ENCODE data around the gene C17orf114.
A peak's percentile ranks its signal among the peaks of the same experiment; 100 is the strongest.

The C17orf114 gene

DNA sequence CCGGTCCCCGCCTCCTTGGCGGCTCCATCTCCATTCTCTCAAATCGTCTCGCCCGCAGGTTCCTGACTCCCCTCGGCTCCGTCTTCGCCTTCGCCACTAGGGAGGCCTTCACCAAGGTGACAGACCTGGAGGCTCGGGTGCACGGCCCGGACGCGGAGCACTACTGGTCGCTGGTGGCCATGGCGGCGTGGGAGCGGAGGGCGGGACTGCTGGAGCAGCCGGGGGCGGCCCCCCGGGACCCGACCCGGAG lies 12.5 kb downstream of the C17orf114 start:
- TF ChIP-seq, protein P1, sequence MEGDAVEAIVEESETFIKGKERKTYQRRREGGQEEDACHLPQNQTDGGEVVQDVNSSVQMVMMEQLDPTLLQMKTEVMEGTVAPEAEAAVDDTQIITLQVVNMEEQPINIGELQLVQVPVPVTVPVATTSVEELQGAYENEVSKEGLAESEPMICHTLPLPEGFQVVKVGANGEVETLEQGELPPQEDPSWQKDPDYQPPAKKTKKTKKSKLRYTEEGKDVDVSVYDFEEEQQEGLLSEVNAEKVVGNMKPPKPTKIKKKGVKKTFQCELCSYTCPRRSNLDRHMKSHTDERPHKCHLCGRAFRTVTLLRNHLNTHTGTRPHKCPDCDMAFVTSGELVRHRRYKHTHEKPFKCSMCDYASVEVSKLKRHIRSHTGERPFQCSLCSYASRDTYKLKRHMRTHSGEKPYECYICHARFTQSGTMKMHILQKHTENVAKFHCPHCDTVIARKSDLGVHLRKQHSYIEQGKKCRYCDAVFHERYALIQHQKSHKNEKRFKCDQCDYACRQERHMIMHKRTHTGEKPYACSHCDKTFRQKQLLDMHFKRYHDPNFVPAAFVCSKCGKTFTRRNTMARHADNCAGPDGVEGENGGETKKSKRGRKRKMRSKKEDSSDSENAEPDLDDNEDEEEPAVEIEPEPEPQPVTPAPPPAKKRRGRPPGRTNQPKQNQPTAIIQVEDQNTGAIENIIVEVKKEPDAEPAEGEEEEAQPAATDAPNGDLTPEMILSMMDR (IDR thresholded peaks at IDR 0.05; ENCODE audit: low read depth, low read length, missing control alignments) = no peak
- no peak for DNase-seq (ENCODE audit: low read depth)
- H3K4me3 ChIP-seq (ENCODE audit: low read depth, low read length) = peak overlapping the region; percentile 58
- in situ Hi-C loops (cut with HindIII; ENCODE audit: low sequenced_read_pairs) = loop anchor here (5.0 kb wide), 2 partner anchors 48 to 62 kb away; no protein-coding TSS in a partner anchor

DNA sequence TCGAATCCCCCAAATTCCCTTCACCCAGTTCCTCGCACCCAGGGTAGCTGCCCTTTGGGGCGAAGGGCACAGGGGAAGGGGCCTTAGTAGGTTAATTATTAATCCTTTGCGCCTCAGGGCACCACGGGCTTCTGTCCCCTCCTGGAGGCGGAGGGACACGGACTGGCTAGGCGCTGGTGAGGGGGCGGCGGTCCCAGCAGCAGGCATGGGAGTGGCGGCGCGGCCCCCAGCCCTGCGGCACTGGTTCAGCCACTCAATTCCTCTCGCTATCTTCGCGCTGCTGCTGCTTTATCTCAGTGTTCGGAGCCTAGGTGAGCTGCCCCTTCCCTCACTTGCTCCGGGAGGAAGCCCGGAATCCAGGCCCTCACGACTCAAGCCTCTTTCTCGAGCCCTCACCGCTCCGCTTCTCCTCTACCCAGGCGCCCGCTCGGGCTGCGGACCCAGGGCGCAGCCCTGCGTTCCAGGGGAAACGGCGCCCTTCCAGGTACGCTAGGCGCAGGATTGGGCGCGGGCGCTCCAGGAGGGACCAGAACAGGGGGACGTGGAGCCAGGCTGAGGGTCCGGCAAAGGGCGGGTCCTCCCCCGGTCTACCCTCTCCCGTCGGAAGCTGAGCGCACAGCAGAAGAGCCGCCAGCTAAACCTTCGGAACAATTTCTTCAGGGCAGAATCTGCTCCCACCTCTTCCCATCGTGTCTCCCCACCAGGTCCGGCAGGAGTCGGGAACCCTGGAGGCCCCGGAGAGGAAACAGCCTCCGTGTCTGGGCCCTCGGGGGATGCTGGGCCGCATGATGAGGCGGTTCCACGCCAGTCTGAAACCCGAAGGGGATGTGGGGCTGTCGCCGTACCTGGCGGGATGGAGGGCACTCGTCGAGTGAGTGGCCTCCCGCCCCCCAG lies 13.1 kb downstream of the C17orf114 start, which contains the start of gene GLTPD2:
TSS of gene GLTPD2 (plus strand) at position 158 of the 894 bp plus-strand sequence. CDS start at position 206, 48 bp downstream.
- in situ Hi-C loops (cut with HindIII; ENCODE audit: low sequenced_read_pairs) = loop anchor here (5.0 kb wide), 2 partner anchors 48 to 62 kb away; no protein-coding TSS in a partner anchor
- DNase-seq (ENCODE audit: low read depth) = no peak
- peak within 1 kb of the TSS; percentile 58 for H3K4me3 ChIP-seq (ENCODE audit: low read depth, low read length)
- TF ChIP-seq, protein P1 (IDR thresholded peaks at IDR 0.05; ENCODE audit: low read depth, low read length, missing control alignments) = no peak

DNA sequence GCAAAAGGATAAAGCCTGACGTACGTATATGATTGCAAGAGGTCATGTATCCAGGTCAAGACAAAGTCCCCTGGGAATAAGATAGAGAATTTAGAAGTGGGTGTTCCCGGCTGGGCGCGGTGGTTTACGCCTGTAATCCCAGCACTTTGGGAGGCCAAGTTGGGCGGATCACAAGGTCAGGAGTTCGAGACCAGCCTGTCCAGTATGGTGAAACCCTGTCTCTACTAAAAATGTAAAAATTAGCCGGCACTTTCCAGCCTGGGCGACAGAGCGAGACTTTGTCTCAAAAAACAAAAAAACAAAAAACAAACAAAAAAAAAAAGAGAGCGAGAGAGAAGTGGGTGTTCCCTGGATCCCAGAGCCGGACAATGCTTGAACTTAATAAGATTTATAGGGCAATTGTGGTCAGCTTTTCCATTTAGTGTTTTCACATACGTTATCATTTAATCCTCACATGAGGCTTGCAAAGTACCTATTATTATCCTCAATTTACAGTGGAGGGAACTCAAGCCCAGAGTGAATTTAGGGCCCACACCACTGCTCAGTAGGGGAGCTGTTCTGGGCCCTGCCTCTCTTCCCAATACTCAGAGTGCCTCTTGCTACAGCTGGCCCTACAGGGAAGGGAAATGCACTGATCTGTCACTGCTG lies 13.8 kb downstream of the C17orf114 start:
- in situ Hi-C loops (cut with HindIII; ENCODE audit: low sequenced_read_pairs) = loop anchor here (5.0 kb wide), 2 partner anchors 49 to 61 kb away; no protein-coding TSS in a partner anchor
- no peak for DNase-seq (ENCODE audit: low read depth)
- TF ChIP-seq, protein P1 (IDR thresholded peaks at IDR 0.05; ENCODE audit: low read depth, low read length, missing control alignments) = no peak
- peak overlapping the region; percentile 58 for H3K4me3 ChIP-seq (ENCODE audit: low read depth, low read length)

DNA sequence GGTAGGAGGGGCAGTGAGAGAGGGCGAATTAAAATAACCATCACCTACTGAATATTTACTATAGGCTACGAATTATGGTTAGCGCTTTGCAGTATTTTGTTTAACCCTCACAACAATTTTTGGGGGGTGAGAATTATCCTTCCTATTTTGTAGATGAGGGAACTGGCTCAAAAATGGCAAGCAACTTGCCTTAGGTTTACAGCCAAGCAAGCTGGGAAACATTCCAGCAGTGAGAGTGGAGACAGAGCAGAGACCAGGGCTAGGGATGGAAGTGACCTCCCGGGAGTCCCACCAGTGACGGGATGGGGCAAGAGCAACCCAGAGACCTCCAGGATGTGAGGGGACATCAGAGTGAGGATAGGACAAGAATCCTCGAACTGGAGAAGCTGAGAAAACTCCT lies 15.6 kb downstream of the C17orf114 start:
- DNase-seq (ENCODE audit: low read depth) = no peak
- TF ChIP-seq, protein P1 (IDR thresholded peaks at IDR 0.05; ENCODE audit: low read depth, low read length, missing control alignments) = no peak
- in situ Hi-C loops (cut with HindIII; ENCODE audit: low sequenced_read_pairs) = loop anchor here (5.0 kb wide), 2 partner anchors 51 to 59 kb away; no protein-coding TSS in a partner anchor
- no peak overlapping the region for H3K4me3 ChIP-seq (ENCODE audit: low read depth, low read length)

DNA sequence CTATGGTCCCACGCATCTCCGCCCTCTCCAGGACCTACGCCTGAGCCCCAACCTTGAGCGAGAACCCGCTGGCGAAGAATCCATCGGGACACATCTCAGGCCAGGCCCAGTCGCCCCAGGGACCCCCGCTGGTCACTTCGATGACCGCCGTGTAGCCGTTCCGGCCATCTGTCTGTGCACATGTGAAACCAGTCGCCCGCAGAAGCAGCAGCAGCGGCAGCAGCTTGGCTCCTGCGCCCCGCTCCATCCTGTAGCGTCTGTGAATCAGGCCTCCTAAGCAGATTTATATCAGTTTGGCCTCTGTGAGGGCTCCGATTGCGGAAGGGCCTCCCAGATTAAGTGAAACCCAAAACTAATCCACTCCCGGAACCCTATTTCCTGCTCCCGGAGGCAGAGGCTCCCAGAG lies 16.0 kb downstream of the C17orf114 start, which contains the start of gene VMO1:
TSS of gene VMO1 (minus strand) at position 259 of the 406 bp plus-strand sequence. CDS start at position 247, 12 bp downstream.
- in situ Hi-C loops (cut with HindIII; ENCODE audit: low sequenced_read_pairs) = loop anchor here (5.0 kb wide), 2 partner anchors 51 to 59 kb away; no protein-coding TSS in a partner anchor
- no peak for DNase-seq (ENCODE audit: low read depth)
- no peak within 1 kb of the TSS for H3K4me3 ChIP-seq (ENCODE audit: low read depth, low read length)
- TF ChIP-seq, protein P1 (IDR thresholded peaks at IDR 0.05; ENCODE audit: low read depth, low read length, missing control alignments) = no peak

DNA sequence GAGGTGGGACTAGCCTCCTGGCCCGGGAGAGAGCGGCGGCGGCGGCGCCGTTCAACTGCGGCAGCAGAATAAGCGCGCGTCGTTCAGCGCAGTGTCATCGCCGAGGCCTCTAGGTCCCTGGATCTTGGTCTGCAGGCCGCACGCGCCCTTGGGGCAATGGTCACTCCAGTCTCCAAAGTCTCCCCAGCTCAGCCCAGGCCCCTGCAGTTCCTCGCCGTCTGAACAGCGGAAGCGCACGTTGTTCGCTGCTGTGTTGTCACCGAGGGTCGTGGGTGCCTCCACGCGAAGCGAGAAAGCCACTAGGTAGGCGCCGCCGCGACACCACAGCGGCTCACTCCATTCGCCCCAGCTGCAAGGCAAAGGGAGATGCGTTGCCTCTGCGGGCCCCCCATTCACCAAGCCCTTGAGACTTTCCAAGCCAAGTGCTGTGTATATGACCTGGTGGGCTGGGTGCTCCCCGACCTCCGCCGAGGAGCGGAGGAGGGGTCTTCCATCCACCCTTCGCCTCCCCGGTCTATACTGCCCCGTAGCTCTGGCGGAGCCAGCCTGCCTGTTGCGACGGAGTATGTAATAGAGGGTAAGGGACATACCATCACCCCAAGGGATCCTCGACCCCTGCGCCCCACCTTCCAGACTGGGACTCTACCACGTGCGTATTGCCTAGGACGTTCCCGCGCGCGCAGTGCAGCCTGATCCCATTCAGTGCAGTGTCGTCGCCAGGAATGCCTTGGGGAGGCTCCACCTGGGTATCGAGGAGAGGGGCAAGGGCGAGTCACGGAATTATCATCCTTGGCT lies 16.6 kb downstream of the C17orf114 start:
- TF ChIP-seq, protein P1 (IDR thresholded peaks at IDR 0.05; ENCODE audit: low read depth, low read length, missing control alignments) = no peak
- no peak overlapping the region for H3K4me3 ChIP-seq (ENCODE audit: low read depth, low read length)
- in situ Hi-C loops (cut with HindIII; ENCODE audit: low sequenced_read_pairs) = loop anchor here (5.0 kb wide), 2 partner anchors 52 to 58 kb away; no protein-coding TSS in a partner anchor
- no peak for DNase-seq (ENCODE audit: low read depth)
